ENCODE data around the gene BLVRB. TPM values are rescaled to one million over a fixed set of nuclear protein-coding genes. Genes with fewer than 3 reads are reported as not detected.

The BLVRB gene
- total and polyA plus RNA-seq, 10 of the 15 experiments (the other 5 are each of a cell fraction or from before 2014, with no cell fraction given) = 6.3 to 53.3 (median 27.8) TPM

DNA sequence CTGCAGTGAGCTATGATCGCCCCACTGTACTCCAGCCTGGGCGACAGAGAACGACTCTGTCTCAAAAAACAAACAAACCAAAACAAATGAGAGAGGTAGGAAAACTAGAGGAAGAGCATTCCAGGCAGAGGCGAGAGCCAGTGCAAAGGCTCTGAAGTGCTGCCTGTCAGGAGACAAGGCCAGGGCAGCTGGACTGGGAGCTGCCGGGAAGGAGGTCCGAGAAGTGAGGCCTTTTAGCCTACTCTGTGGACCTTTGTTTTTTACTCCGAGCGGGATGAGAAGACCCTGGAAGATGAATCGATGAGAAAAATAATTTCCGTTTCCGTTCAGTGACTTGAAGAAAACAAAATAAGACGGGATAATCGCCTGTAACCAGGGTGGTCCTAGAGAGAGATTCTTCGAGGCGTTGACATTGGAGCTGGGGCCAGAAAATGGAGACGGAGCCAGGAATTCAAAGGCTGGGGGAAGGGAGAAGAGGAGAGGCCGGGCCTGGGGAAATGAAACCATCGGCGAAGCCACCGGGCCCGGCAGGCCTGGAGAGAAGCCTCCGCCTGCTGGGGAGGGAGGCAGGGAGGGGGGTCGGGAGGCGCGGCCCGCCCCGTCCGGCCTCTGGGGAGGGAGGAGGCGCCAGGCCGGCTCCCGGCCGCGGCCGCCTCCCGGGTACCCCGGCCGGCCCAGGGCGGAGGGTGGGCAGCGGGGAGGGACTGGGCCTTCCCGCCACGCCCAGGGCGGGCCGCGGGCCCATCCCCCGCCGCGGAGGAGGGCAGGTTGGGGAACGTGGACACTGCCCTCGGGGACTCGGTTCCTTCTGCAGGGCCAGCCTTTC lies 31.9 kb downstream of the BLVRB start:
- H3K9ac ChIP-seq (ENCODE audit: control insufficient read depth, insufficient read depth, low read length) = peak overlapping the region; percentile 70
- CTCF ChIA-PET = interaction anchor here (1.0 to 8.0 kb wide), 3 partner anchors 13 to 32 kb away, joined by 4 to 52 read pairs (median 5); partner anchors contain the start of gene BLVRB
- peak overlapping the region; percentile 82 for H3K27ac ChIP-seq (ENCODE audit: control insufficient read depth, insufficient read depth)
- peak overlapping the region; percentile 93 for H2AFZ ChIP-seq (ENCODE audit: control insufficient read depth, low read depth, low read length)
- 22% methylated on average over 33 of the region's 50 CpGs for WGBS (ENCODE audit: insufficient coverage, insufficient replicate concordance, low lambda C conversion rate, missing lambda C conversion rate)
- no peaks in the 10 kb centered on the region for H3K36me3 ChIP-seq (ENCODE audit: control insufficient read depth in 2 of 2, insufficient read depth in 2 of 2, low read length in 1 of 2)
- POLR2A ChIA-PET = interaction anchor here (0.6 to 3.8 kb wide), 7 partner anchors 7 to 85 kb away, joined by 5 to 30 read pairs (median 8); partner anchors contain the start of genes SERTAD1 and SERTAD3
- peak overlapping the region; percentile 98 for H3K4me2 ChIP-seq (ENCODE audit: control insufficient read depth, insufficient read depth)
- no peaks in the 10 kb centered on the region for H3K9me3 ChIP-seq (replicated peaks; ENCODE audit: control insufficient read depth, insufficient read depth, low read length)
- intact Hi-C loops (cut with micrococcal nuclease; ENCODE audit: unreplicated experiment) = no loop called here
- H3K79me2 ChIP-seq (ENCODE audit: control insufficient read depth, insufficient read depth, low read length) = no peaks in the 10 kb centered on the region; the same call in 1 of the 2 replicates
- FAIRE-seq (no peak), DNase-seq (ENCODE audit: low read depth, low spot score) (no peak), ATAC-seq (peak; percentile 92)
- RAD21 ChIA-PET (ENCODE audit: unreplicated experiment) = interaction anchor here (1.0 to 3.7 kb wide), 3 partner anchors 10 to 128 kb away, joined by 3 to 21 read pairs (median 15); partner anchors contain the start of gene SERTAD3
- no peaks in the 10 kb centered on the region for H3K27me3 ChIP-seq (replicated peaks in 1 of 2; ENCODE audit: control insufficient read depth in 2 of 2, insufficient read depth in 2 of 2, low read length in 1 of 2)
- H4K20me1 ChIP-seq (ENCODE audit: control insufficient read depth, insufficient read depth) = no peaks in the 10 kb centered on the region
- in situ Hi-C loops (cut with MboI) = no loop called here
- TSS peak; percentile 99 for BruUV-seq (replicated peaks)
- peak overlapping the region; percentile 74 for H3K4me3 ChIP-seq
- H3K4me1 ChIP-seq (ENCODE audit: control insufficient read depth, insufficient read depth, low read length) = peaks cover 20% of the 10 kb centered on the region
- SMC1A ChIA-PET (ENCODE audit: uncharacterized antibody, unreplicated experiment) = interaction anchor here (0.9 to 2.1 kb wide), 6 partner anchors 9 to 128 kb away, joined by 3 to 7 read pairs (median 4); partner anchors contain the start of gene BLVRB
- TF ChIP-seq ZNF207 (IDR thresholded peaks at IDR 0.05; ENCODE audit: borderline replicate concordance) = no peak
- TF ChIP-seq NBN (IDR thresholded peaks at IDR 0.05) = 0 out of 2 replicates have a peak, but pooled peaks have one; percentile 66
- no peak for TF ChIP-seq KLF5 (IDR thresholded peaks at IDR 0.05; ENCODE audit: partially characterized antibody)
- TF ChIP-seq, protein P1, sequence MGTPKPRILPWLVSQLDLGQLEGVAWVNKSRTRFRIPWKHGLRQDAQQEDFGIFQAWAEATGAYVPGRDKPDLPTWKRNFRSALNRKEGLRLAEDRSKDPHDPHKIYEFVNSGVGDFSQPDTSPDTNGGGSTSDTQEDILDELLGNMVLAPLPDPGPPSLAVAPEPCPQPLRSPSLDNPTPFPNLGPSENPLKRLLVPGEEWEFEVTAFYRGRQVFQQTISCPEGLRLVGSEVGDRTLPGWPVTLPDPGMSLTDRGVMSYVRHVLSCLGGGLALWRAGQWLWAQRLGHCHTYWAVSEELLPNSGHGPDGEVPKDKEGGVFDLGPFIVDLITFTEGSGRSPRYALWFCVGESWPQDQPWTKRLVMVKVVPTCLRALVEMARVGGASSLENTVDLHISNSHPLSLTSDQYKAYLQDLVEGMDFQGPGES (IDR thresholded peaks at IDR 0.05) = no peak
- no peak for TF ChIP-seq NFYA (IDR thresholded peaks at IDR 0.05; ENCODE audit: borderline replicate concordance, low read depth, low read length)
- TF ChIP-seq FOS (IDR thresholded peaks at IDR 0.05; ENCODE audit: borderline replicate concordance, extremely low read depth, insufficient read length) = no peak
- TF ChIP-seq, protein P2, sequence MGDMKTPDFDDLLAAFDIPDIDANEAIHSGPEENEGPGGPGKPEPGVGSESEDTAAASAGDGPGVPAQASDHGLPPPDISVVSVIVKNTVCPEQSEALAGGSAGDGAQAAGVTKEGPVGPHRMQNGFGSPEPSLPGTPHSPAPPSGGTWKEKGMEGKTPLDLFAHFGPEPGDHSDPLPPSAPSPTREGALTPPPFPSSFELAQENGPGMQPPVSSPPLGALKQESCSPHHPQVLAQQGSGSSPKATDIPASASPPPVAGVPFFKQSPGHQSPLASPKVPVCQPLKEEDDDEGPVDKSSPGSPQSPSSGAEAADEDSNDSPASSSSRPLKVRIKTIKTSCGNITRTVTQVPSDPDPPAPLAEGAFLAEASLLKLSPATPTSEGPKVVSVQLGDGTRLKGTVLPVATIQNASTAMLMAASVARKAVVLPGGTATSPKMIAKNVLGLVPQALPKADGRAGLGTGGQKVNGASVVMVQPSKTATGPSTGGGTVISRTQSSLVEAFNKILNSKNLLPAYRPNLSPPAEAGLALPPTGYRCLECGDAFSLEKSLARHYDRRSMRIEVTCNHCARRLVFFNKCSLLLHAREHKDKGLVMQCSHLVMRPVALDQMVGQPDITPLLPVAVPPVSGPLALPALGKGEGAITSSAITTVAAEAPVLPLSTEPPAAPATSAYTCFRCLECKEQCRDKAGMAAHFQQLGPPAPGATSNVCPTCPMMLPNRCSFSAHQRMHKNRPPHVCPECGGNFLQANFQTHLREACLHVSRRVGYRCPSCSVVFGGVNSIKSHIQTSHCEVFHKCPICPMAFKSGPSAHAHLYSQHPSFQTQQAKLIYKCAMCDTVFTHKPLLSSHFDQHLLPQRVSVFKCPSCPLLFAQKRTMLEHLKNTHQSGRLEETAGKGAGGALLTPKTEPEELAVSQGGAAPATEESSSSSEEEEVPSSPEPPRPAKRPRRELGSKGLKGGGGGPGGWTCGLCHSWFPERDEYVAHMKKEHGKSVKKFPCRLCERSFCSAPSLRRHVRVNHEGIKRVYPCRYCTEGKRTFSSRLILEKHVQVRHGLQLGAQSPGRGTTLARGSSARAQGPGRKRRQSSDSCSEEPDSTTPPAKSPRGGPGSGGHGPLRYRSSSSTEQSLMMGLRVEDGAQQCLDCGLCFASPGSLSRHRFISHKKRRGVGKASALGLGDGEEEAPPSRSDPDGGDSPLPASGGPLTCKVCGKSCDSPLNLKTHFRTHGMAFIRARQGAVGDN (IDR thresholded peaks at IDR 0.05) = peak; percentile 65; the same call in 1 of the 2 replicates
- TF ChIP-seq, protein P3, sequence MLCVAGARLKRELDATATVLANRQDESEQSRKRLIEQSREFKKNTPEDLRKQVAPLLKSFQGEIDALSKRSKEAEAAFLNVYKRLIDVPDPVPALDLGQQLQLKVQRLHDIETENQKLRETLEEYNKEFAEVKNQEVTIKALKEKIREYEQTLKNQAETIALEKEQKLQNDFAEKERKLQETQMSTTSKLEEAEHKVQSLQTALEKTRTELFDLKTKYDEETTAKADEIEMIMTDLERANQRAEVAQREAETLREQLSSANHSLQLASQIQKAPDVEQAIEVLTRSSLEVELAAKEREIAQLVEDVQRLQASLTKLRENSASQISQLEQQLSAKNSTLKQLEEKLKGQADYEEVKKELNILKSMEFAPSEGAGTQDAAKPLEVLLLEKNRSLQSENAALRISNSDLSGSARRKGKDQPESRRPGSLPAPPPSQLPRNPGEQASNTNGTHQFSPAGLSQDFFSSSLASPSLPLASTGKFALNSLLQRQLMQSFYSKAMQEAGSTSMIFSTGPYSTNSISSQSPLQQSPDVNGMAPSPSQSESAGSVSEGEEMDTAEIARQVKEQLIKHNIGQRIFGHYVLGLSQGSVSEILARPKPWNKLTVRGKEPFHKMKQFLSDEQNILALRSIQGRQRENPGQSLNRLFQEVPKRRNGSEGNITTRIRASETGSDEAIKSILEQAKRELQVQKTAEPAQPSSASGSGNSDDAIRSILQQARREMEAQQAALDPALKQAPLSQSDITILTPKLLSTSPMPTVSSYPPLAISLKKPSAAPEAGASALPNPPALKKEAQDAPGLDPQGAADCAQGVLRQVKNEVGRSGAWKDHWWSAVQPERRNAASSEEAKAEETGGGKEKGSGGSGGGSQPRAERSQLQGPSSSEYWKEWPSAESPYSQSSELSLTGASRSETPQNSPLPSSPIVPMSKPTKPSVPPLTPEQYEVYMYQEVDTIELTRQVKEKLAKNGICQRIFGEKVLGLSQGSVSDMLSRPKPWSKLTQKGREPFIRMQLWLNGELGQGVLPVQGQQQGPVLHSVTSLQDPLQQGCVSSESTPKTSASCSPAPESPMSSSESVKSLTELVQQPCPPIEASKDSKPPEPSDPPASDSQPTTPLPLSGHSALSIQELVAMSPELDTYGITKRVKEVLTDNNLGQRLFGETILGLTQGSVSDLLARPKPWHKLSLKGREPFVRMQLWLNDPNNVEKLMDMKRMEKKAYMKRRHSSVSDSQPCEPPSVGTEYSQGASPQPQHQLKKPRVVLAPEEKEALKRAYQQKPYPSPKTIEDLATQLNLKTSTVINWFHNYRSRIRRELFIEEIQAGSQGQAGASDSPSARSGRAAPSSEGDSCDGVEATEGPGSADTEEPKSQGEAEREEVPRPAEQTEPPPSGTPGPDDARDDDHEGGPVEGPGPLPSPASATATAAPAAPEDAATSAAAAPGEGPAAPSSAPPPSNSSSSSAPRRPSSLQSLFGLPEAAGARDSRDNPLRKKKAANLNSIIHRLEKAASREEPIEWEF (IDR thresholded peaks at IDR 0.05; ENCODE audit: insufficient replicate concordance, low read depth, low read length) = no peak
- no peak for TF ChIP-seq MXI1 (IDR thresholded peaks at IDR 0.05; ENCODE audit: low read depth, low read length)
- TF ChIP-seq ZZZ3 (IDR thresholded peaks at IDR 0.05; ENCODE audit: control insufficient read depth, insufficient read length, low read depth) = no peak
- peak; percentile 37; the same call in 1 of the 2 replicates for TF ChIP-seq ZNF24 (IDR thresholded peaks at IDR 0.05)
- TF ChIP-seq KAT2A (conservative IDR thresholded peaks at IDR 0.05; ENCODE audit: control insufficient read depth, low read depth, low read length) = no peak

Measured in GM12878 (cell line).